Measurements from ENCODE around the gene CREB3L1. TPM values are rescaled to one million over a fixed set of nuclear protein-coding genes. Genes with fewer than 3 reads are reported as not detected.

The CREB3L1 gene
- total and polyA plus RNA-seq, 10 donors, result 0.28 to 8.9 (median 2.8) TPM

DNA sequence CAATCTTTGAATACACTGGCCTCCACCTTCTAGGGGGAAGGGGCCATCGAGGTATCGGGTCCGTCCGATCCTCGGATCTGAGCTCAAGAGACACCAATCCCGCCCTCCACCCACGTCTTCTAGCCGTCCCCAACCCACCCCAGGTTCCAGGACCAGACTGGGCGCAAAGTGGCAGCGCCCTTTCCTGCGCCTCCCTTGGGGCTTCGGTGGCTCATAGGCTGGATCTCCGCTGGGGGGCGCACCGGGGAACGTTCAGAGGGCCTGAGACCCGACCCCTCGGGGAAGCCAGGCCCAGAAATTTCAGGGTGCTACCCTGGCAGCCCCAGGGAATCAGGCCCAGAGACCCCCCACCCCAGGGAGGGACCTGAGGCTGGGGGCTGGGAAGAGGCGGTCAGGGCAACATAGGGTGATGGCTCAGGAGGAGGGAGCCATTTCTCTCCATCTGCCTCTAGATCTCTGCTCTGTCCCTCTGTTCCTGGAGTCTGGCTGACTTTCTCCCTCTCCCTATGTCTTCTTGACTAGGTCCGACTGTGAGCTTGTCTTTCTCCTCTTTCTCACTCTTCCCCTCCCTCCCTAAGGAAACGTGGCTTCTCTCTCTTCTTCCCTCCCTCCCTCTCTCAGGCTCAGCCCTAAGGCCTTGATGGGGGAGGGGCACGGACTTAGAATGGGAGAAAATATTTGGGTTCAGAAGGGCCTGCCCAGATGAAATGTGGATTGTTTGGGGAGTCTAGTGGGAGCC lies 1.1 kb downstream of the CREB3L1 start:
- H3K4me1 ChIP-seq, result peaks cover 10 to 40% (median 17%) of the 10 kb centered on the region in 6 donors
- no peak for DNase-seq
- H3K27ac ChIP-seq, result peak overlapping the region in 7 of 8 donors; percentile 10 to 71 (median 46)
- peaks cover 3 to 75% (median 31%) of the 10 kb centered on the region in 7 donors for H3K27me3 ChIP-seq (replicated peaks in 1 of 7)
- H3K9me3 ChIP-seq, result no peaks in the 10 kb centered on the region
- no peaks in the 10 kb centered on the region for H3K36me3 ChIP-seq
- 25 to 29% (median 27%) methylated on average over 16 to 22 of the region's 22 CpGs for WGBS, 5 donors
- intact Hi-C loops (cut with DNase I; ENCODE audit: low total_unique reads), result no loop called here
- peak overlapping the region; percentile 23 to 66 (median 35) for H3K4me3 ChIP-seq
- TF ChIP-seq, protein P1, sequence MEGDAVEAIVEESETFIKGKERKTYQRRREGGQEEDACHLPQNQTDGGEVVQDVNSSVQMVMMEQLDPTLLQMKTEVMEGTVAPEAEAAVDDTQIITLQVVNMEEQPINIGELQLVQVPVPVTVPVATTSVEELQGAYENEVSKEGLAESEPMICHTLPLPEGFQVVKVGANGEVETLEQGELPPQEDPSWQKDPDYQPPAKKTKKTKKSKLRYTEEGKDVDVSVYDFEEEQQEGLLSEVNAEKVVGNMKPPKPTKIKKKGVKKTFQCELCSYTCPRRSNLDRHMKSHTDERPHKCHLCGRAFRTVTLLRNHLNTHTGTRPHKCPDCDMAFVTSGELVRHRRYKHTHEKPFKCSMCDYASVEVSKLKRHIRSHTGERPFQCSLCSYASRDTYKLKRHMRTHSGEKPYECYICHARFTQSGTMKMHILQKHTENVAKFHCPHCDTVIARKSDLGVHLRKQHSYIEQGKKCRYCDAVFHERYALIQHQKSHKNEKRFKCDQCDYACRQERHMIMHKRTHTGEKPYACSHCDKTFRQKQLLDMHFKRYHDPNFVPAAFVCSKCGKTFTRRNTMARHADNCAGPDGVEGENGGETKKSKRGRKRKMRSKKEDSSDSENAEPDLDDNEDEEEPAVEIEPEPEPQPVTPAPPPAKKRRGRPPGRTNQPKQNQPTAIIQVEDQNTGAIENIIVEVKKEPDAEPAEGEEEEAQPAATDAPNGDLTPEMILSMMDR (IDR thresholded peaks at IDR 0.05 in 8 of 11, conservative IDR thresholded peaks at IDR 0.05 in 3 of 11), result peak in 5 of 11 experiments; percentile 22 to 49 (median 41)
- TF ChIP-seq POLR2AphosphoS5 (IDR thresholded peaks at IDR 0.05) (no peak), POLR2A (IDR thresholded peaks at IDR 0.05) (no peak)

DNA sequence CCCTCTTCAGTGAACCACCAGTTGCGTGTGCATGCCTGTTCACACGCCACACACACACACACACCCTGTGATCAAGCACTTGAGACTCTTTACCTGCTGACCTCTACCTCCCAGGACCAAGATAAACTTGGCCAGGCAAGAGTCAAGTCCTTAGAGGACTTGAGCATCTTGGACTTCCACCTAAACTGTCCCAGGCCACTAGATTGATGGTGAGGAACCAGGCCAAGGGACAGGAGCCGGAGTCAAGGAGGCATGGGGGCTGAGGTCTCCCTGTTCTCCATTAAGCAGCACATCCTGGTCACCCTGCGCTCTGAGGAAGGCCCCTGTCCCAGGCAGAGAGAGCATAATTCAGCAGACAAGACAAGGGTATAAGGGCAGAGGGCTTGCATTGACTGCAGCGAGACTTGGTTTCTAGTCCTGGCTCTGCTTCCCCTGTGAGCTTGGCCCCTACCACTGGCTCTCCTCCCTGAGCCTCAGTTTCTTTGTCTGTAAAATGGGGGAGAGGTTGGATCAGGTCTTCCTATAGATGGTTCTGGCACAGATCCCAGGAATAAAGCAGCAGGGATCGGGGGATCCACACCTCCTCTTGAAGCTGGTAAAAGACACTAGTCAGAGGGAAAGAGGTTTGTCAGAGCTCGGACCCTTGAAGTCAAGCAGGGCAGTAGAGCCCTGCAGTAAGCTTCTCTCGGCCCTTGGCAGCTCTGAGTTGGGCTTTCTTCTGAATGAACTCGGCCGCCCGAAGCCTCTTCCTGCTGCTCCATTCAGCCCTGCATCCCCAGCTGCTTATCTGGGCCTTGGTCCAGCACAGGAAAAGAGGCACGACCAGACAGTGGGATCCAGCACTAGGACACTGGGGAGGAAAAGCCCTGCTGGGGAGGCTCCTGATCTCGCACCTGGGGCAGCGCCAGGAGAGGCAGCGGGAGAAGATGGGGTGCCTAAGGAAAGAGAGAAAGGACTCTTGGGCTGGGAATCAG lies 2.0 kb downstream of the CREB3L1 start:
- Histone ChIP-seq H3K4me1 (peaks cover 10 to 37% (median 17%) of the 10 kb centered on the region in 6 donors), H3K27ac (peak overlapping the region in 2 of 8 donors; percentile 44 to 71), H3K36me3 (no peaks in the 10 kb centered on the region), H3K27me3 (replicated peaks in 1 of 7) (peaks cover 3 to 80% (median 31%) of the 10 kb centered on the region in 7 donors), H3K9me3 (no peaks in the 10 kb centered on the region), H3K4me3 (peak overlapping the region in 2 of 8 donors; percentile 52 to 66)
- intact Hi-C loops (cut with DNase I; ENCODE audit: low total_unique reads), result no loop called here
- 49 to 74% (median 67%) methylated on average over 15 of the region's 15 CpGs for WGBS, 5 donors
- TF ChIP-seq POLR2AphosphoS5 (IDR thresholded peaks at IDR 0.05) (peak in 2 of 3 donors; percentile 36 to 37), POLR2A (IDR thresholded peaks at IDR 0.05) (no peak)
- TF ChIP-seq, protein P1 (IDR thresholded peaks at IDR 0.05 in 8 of 11, conservative IDR thresholded peaks at IDR 0.05 in 3 of 11), result no peak
- DNase-seq, result no peak

DNA sequence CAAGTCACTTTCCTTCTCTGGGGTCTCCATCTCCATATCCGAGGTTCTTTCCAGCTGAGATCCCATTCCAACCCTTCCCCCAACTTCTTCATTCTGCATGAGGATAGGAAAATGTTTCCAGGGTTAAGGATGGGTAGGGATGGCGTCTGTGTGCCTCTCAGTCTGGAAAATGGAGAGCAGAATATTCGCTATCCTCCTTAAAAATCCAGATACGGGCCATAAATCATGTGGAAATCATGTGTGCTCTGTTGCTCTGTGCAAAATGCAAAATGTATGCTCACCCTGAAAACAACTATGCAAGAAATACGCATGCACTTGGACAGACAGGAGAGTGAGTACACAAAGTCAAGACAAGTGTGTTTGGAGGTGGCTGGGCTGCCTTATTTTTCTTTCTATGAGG lies 3.2 kb downstream of the CREB3L1 start:
- Histone ChIP-seq H3K36me3 (no peaks in the 10 kb centered on the region), H3K27me3 (replicated peaks in 1 of 7) (peaks cover 3 to 71% (median 30%) of the 10 kb centered on the region in 7 donors), H3K27ac (no peak overlapping the region), H3K9me3 (no peaks in the 10 kb centered on the region), H3K4me3 (no peak overlapping the region), H3K4me1 (peaks cover 10 to 41% (median 17%) of the 10 kb centered on the region in 6 donors)
- DNase-seq, result no peak
- intact Hi-C loops (cut with DNase I; ENCODE audit: low total_unique reads), result no loop called here
- TF ChIP-seq POLR2A (IDR thresholded peaks at IDR 0.05) (no peak), POLR2AphosphoS5 (IDR thresholded peaks at IDR 0.05) (no peak)
- TF ChIP-seq, protein P1 (IDR thresholded peaks at IDR 0.05 in 8 of 11, conservative IDR thresholded peaks at IDR 0.05 in 3 of 11), result no peak
- WGBS, 5 donors, result 73 to 88% (median 81%) methylated on average over 5 of the region's 5 CpGs
